Psoas muscle (tissue), 8 donors: Measurements from ENCODE around the gene PPL. TPM values are rescaled to one million over a fixed set of nuclear protein-coding genes. Genes with fewer than 3 reads are reported as not detected.

Experiments
- ATAC-seq, 4 donors: fragments of 200-7000 bp; cut with Tn5 transposase; one replicate each; pipeline ENCODE4 v1.9.1; 2020; ENCODE audit warnings: moderate library complexity in 3 of 4, mild to moderate bottlenecking in 2 of 4
- DNase-seq, 2 donors: peaks; one replicate each; pipeline ENCODE4 v3.0.0-alpha.2; 2020
- H3K27ac ChIP-seq: fragments of 200-600 bp; one replicate; pipeline ENCODE4 v1.8.0; 2022
- H3K27me3 ChIP-seq, 3 donors: fragments of 200-600 bp in 1 of 3; one replicate each; pipeline versions ENCODE4 v1.6.1 to v1.8.0; 2013 to 2022; ENCODE audit warnings: low read length in 2 of 3, mild to moderate bottlenecking in 2 of 3, moderate library complexity in 1 of 3; ENCODE audit not compliant: insufficient read depth in 3 of 3
- H3K36me3 ChIP-seq, 2 donors: fragments of 200-600 bp in 1 of 2; one replicate each; pipeline versions ENCODE4 v1.6.1 to v1.8.0; 2013 to 2022; ENCODE audit warnings: low read depth in 1 of 2, mild to moderate bottlenecking in 1 of 2, moderate library complexity in 1 of 2; ENCODE audit not compliant: insufficient read depth in 1 of 2
- H3K4me1 ChIP-seq: fragments of 200-600 bp; one replicate; pipeline ENCODE4 v1.8.0; 2022
- H3K4me3 ChIP-seq: fragments of 200-600 bp; one replicate; pipeline ENCODE4 v1.8.0; 2022; ENCODE audit warnings: mild to moderate bottlenecking
- H3K9me3 ChIP-seq: fragments of 200-600 bp; one replicate; pipeline ENCODE4 v1.8.0; 2022
- CTCF ChIP-seq: fragments of 200-600 bp; IDR thresholded peaks from one replicate; pipeline ENCODE4 v1.8.0; 2022; ENCODE audit warnings: antibody characterized with exemption
- WGBS, 3 donors: extraction: QIAGEN DNeasy Blood & Tissue Kit; methylation state at CpG; one replicate each; pipeline versions ENCODE4 v1.1.6 to v1.1.7; 2013; 5-methylcytosine and 5-hydroxymethylcytosine counted together
- intact Hi-C, 2 donors: fragments of 100-400 bp; cut with DNase I; formaldehyde crosslinking; loops; one replicate each; pipeline versions ENCODE4 v1.11.0 to v1.14.2; 2022
- polyA plus RNA-seq, 3 donors: library from polyadenylated mRNA; stranded (reverse); fragments of 200-250 nt; gene quantifications; one replicate each; pipeline ENCODE4 v1.2.3, GENCODE V29; 2013
- total RNA-seq, 4 donors: library from RNA; stranded (reverse); fragmentation: NEBNext Ultra II Directional in 2 of 4; extraction: Animal tissue kit (Norgen Biotek cat#: 25700) in 2 of 4; gene quantifications; one replicate each; pipeline versions ENCODE4 v1.2.1 to v1.2.4, GENCODE V29; 2021 to 2023
- donor health status: healthy with polysubstance abuse.
- donor health status: DM: no; HTN: no; CAD: no; lungs with moderate emphysema.
- donor health status: Bipolar disorder and iron deficiency.
- donor health status: healthy.
- donor health status: DM: yes; HTN: yes; CAD: no.
- donor health status: DM: no; HTN: no; CAD: no.
- donor health status: DM: no; HTN: no; CAD: no.
- donor health status: DM: yes; HTN: yes; CAD: no.

The PPL gene
- total and polyA plus RNA-seq, 7 donors = 2.4 to 7.2 (median 4.4) TPM

- Histone ChIP-seq H3K4me3 (no peak overlapping the region), H3K36me3 (no peaks in the 10 kb centered on the region), H3K27ac (no peak overlapping the region), H3K27me3 (peaks cover 0 to 8% (median 0%) of the 10 kb centered on the region in 3 donors), H3K4me1 (no peaks in the 10 kb centered on the region), H3K9me3 (peaks cover 12% of the 10 kb centered on the region)
- ATAC-seq (no peak), DNase-seq (no peak)
- TF ChIP-seq CTCF = no peak
- intact Hi-C loops = no loop called here
- 41 to 74% (median 53%) methylated on average over 6 of the region's 6 CpGs for WGBS, 3 donors
These were observed 13.1 kb downstream of the PPL start for GRCh38 chr16:4923853-4924252.

GRCh38 chr16:4922721-4923342, 14.1 kb downstream of the PPL start:
- no peak for TF ChIP-seq CTCF
- DNase-seq (no peak), ATAC-seq (no peak)
- WGBS, 3 donors = 52 to 68% (median 56%) methylated on average over 18 of the region's 18 CpGs
- no peak overlapping the region for H3K27ac ChIP-seq
- H3K4me1 ChIP-seq = no peaks in the 10 kb centered on the region
- peaks cover 12% of the 10 kb centered on the region for H3K9me3 ChIP-seq
- no peaks in the 10 kb centered on the region for H3K36me3 ChIP-seq
- peaks cover 0 to 8% (median 0%) of the 10 kb centered on the region in 3 donors for H3K27me3 ChIP-seq
- intact Hi-C loops = no loop called here
- no peak overlapping the region for H3K4me3 ChIP-seq

- no peak for TF ChIP-seq CTCF
- no peak overlapping the region for H3K4me3 ChIP-seq
- H3K9me3 ChIP-seq = peaks cover under 1% of the 10 kb centered on the region
- no peaks in the 10 kb centered on the region for H3K36me3 ChIP-seq
- intact Hi-C loops = no loop called here
- 85 to 86% (median 86%) methylated on average over 5 of the region's 5 CpGs for WGBS, 3 donors
- peaks cover 0 to 8% (median 0%) of the 10 kb centered on the region in 3 donors for H3K27me3 ChIP-seq
- H3K4me1 ChIP-seq = no peaks in the 10 kb centered on the region
- no peak for DNase-seq
- H3K27ac ChIP-seq = no peak overlapping the region
- no peak for ATAC-seq
These were observed 16.1 kb downstream of the PPL start for GRCh38 chr16:4920826-4921225.

- Histone ChIP-seq H3K27ac (no peak overlapping the region), H3K36me3 (no peaks in the 10 kb centered on the region), H3K9me3 (no peaks in the 10 kb centered on the region), H3K27me3 (peaks cover 0 to 8% (median 0%) of the 10 kb centered on the region in 3 donors), H3K4me1 (no peaks in the 10 kb centered on the region), H3K4me3 (no peak overlapping the region)
- whole genome bisulfite sequencing, 3 donors = 55 to 60% (median 56%) methylated on average over 12 to 13 of the region's 13 CpGs
- intact Hi-C loops = no loop called here
- ATAC-seq (no peak), DNase-seq (no peak)
- no peak for TF ChIP-seq CTCF
These were observed 18.1 kb downstream of the PPL start for GRCh38 chr16:4918781-4919251.

GRCh38 chr16:4917117-4917516, 19.8 kb downstream of the PPL start:
- no peak for TF ChIP-seq CTCF
- Histone ChIP-seq H3K36me3 (no peaks in the 10 kb centered on the region), H3K27ac (no peak overlapping the region), H3K4me1 (no peaks in the 10 kb centered on the region), H3K9me3 (no peaks in the 10 kb centered on the region), H3K4me3 (no peak overlapping the region), H3K27me3 (no peaks in the 10 kb centered on the region)
- intact Hi-C loops = no loop called here
- DNase-seq (no peak), ATAC-seq (no peak)
- 32 to 44% (median 35%) methylated on average over 4 of the region's 4 CpGs for WGBS, 3 donors
